ENCODE measurements around the gene CFAP141. TPM values are rescaled to one million over a fixed set of nuclear protein-coding genes. Genes with fewer than 3 reads are reported as not detected.

CFAP141 gene
- total and polyA plus RNA-seq, 2 of the 13 experiments (the other 11 are each of a cell fraction or from before 2014, with no cell fraction given), result not detected

DNA sequence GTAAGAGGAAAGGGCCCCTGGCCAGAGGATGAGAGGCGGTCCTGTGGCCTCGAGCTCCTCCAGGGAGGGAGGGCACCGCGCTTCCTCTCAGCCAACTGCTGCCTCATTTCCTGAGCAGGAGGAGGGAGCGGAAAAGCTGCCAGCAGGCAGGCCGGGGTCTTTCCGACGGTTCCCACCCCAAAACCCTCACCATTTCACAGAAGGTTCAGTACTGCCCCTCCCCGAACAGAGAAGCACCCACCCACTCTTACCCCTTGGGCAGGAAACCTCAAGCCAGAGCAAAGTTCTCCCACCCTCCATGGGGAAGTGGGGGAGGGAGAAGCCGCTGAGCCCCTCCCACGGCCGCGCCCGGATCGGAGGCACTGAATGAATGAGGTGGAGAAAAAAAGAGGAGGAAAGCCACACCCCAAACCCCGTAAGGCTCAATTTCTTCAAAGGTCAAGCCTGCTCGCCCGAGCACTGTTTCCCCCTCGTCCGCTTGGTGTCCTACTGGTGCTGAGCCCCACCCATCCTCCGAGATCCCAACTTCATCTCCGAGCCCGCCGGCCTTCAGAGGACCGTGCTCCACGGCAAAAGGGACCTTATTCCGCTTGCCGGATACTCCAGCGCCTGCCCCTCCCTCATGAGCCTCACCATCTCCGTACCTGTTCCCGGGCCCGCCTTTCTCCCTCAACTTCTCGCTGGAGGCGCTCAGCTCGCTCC, 23.6 kb downstream of the CFAP141 start (continued):
- TF ChIP-seq, protein P1, sequence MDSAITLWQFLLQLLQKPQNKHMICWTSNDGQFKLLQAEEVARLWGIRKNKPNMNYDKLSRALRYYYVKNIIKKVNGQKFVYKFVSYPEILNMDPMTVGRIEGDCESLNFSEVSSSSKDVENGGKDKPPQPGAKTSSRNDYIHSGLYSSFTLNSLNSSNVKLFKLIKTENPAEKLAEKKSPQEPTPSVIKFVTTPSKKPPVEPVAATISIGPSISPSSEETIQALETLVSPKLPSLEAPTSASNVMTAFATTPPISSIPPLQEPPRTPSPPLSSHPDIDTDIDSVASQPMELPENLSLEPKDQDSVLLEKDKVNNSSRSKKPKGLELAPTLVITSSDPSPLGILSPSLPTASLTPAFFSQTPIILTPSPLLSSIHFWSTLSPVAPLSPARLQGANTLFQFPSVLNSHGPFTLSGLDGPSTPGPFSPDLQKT (CRISPR knock-in tag; IDR thresholded peaks at IDR 0.05; ENCODE audit: borderline replicate concordance), result peak; percentile 14; the same call in 1 of the 2 replicates
- TF ChIP-seq ZNF101 (CRISPR knock-in tag; IDR thresholded peaks at IDR 0.05; ENCODE audit: borderline replicate concordance, low read depth) (no peak), MTF1 (CRISPR knock-in tag; IDR thresholded peaks at IDR 0.05) (no peak), TEAD3 (CRISPR knock-in tag; optimal IDR thresholded peaks at IDR 0.05; ENCODE audit: borderline replicate concordance) (no peak), HOXD1 (CRISPR knock-in tag; IDR thresholded peaks at IDR 0.05) (no peak), IRX3 (CRISPR knock-in tag; IDR thresholded peaks at IDR 0.05; ENCODE audit: borderline replicate concordance, low read depth) (peak; percentile 74; the same call in 1 of the 2 replicates), ZNF432 (CRISPR knock-in tag; IDR thresholded peaks at IDR 0.05; ENCODE audit: borderline replicate concordance) (no peak), ZNF207 (IDR thresholded peaks at IDR 0.05; ENCODE audit: borderline replicate concordance) (no peak), ZNF510 (CRISPR knock-in tag; IDR thresholded peaks at IDR 0.05; ENCODE audit: low read depth) (peak; percentile 2; the same call in 1 of the 2 replicates), YEATS4 (CRISPR knock-in tag; IDR thresholded peaks at IDR 0.05; ENCODE audit: borderline replicate concordance) (peak; percentile 20; the same call in 1 of the 2 replicates), ELF3 (CRISPR knock-in tag; IDR thresholded peaks at IDR 0.05) (peak; percentile 12; the same call in 1 of the 2 replicates), ZSCAN21 (CRISPR knock-in tag; IDR thresholded peaks at IDR 0.05; ENCODE audit: borderline replicate concordance) (no peak), TBP (CRISPR knock-in tag; IDR thresholded peaks at IDR 0.05) (peak; percentile 80; the same call in 1 of the 2 replicates), RAD21 (CRISPR knock-in tag; IDR thresholded peaks at IDR 0.05) (no peak), SYNCRIP (IDR thresholded peaks at IDR 0.05; ENCODE audit: insufficient read depth, low read depth, low read length) (no peak), SRSF1 (optimal IDR thresholded peaks at IDR 0.05; ENCODE audit: low read depth, low read length) (no peak), RXRB (CRISPR knock-in tag; IDR thresholded peaks at IDR 0.05; ENCODE audit: borderline replicate concordance) (no peak), SRSF4 (IDR thresholded peaks at IDR 0.05; ENCODE audit: low read depth, low read length, poor library complexity, severe bottlenecking) (no peak), ZNF780A (CRISPR knock-in tag; IDR thresholded peaks at IDR 0.05) (no peak)
- TF ChIP-seq, protein P2, sequence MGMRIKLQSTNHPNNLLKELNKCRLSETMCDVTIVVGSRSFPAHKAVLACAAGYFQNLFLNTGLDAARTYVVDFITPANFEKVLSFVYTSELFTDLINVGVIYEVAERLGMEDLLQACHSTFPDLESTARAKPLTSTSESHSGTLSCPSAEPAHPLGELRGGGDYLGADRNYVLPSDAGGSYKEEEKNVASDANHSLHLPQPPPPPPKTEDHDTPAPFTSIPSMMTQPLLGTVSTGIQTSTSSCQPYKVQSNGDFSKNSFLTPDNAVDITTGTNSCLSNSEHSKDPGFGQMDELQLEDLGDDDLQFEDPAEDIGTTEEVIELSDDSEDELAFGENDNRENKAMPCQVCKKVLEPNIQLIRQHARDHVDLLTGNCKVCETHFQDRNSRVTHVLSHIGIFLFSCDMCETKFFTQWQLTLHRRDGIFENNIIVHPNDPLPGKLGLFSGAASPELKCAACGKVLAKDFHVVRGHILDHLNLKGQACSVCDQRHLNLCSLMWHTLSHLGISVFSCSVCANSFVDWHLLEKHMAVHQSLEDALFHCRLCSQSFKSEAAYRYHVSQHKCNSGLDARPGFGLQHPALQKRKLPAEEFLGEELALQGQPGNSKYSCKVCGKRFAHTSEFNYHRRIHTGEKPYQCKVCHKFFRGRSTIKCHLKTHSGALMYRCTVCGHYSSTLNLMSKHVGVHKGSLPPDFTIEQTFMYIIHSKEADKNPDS (CRISPR knock-in tag; IDR thresholded peaks at IDR 0.05), result no peak
- TF ChIP-seq, protein P3, sequence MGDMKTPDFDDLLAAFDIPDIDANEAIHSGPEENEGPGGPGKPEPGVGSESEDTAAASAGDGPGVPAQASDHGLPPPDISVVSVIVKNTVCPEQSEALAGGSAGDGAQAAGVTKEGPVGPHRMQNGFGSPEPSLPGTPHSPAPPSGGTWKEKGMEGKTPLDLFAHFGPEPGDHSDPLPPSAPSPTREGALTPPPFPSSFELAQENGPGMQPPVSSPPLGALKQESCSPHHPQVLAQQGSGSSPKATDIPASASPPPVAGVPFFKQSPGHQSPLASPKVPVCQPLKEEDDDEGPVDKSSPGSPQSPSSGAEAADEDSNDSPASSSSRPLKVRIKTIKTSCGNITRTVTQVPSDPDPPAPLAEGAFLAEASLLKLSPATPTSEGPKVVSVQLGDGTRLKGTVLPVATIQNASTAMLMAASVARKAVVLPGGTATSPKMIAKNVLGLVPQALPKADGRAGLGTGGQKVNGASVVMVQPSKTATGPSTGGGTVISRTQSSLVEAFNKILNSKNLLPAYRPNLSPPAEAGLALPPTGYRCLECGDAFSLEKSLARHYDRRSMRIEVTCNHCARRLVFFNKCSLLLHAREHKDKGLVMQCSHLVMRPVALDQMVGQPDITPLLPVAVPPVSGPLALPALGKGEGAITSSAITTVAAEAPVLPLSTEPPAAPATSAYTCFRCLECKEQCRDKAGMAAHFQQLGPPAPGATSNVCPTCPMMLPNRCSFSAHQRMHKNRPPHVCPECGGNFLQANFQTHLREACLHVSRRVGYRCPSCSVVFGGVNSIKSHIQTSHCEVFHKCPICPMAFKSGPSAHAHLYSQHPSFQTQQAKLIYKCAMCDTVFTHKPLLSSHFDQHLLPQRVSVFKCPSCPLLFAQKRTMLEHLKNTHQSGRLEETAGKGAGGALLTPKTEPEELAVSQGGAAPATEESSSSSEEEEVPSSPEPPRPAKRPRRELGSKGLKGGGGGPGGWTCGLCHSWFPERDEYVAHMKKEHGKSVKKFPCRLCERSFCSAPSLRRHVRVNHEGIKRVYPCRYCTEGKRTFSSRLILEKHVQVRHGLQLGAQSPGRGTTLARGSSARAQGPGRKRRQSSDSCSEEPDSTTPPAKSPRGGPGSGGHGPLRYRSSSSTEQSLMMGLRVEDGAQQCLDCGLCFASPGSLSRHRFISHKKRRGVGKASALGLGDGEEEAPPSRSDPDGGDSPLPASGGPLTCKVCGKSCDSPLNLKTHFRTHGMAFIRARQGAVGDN (CRISPR knock-in tag; IDR thresholded peaks at IDR 0.05), result peak; percentile 37

Measured in HepG2 (cell line).